NCI-H2081 (cell line): ENCODE measurements around the gene EPHA1.

ENCODE experiments used
- DNase-seq, 2 experiments: peaks; one replicate each; lab custom pipeline; 2025; lab: John Stamatoyannopoulos, UW

Gene EPHA1

DNA sequence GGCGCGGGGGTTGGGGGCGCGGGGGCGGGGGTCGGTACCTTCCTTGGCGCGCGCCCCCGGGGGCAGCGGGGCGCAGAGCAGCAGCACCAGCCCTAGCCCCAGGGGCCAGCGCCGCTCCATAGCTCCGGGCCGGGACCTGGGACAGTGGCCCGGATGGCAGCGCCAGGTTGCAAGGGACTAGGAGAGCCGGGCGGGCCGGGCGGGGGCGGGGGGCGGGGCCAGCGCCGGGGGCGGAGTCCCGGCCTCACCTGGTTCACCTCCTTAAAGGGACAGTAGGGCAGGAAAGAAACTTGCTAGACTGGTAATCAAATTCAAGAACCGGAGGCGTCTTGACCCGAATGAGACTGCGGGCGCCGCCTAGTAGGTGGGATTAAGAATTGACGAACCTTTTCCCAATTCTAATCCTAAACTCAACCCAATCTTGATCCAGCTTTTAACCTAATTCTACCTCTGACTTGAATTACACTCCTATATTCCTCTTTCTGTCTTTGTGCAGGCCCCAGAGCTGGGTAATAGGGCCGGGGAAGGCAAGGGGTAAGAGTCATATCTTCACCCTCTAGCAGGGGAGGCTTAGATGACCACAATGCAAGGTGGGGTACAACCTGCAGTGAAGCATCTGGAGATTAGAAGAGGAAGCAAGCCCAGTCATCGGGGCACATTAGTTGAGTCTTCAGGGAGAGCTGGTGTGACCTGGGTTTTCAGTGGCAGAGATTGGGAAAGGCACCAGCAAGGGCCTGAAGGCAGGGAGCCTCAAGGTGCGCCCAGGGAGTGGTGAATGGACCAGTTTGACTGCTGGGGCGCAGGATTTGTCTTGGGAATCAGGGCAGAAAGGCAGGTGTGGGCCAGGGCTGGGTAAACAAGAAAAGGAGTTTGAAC is at the start of gene EPHA1:
EPHA1 (minus strand) TSS at position 171 of the 876 bp plus-strand sequence; CDS start at position 120, 51 bp downstream.
- peak; percentile 33 to 52 for DNase-seq

DNA sequence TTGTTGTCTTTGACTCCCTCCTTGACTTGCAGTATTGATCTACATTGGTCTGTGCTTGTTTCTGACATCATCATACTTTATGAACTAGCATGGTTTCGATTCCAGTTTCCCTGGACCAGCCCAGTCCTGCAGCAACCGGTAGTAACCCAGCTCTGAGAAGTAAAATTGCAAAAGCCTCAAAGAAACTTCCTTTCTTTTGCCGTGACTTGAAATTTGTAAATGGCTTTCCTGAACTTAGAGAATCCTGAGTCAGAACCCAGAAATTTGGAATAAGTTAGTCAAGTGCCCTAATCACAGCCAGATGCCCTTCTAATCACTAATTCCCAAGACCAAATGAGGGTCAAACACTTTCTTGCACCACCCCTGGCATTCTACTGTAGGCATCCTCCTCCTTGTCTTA is 49.6 kb upstream of the EPHA1 start:
- DNase-seq = no peak

DNA sequence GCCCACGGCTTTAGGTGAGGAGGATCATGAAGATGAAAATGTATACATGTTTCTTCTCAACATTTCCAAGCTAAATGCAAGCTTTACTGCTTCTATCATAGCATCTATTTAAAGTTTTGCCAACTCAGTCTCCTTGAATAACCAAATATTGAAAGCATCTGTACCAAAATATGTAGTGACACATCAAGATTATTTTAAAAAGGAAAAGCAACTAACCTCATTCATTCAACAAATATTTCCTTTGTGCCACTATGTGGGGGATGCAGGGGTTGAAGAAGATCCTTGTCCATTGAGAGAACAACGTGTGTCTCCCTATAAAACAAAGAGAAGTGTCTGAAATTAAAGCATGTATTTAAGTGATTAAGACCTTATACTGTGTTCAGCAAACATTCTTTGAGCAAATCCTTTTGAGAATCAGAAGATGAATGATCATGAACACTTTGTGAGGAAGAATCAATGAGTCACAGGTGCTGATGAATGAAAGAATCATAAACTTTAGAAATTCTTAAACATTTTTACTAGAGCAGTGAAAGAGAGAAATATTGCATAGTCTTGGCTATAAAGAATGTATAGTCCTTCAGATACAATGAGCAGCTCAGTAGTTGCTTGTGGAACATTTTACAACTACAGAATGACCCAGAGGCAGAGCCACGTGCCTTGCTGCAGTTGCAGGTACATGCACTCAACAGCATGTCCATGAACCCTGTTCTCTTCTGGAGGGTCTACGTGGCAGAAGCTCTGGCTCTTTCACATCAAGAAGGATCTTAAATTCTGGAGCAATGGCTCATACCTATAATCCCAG is 48.5 kb upstream of the EPHA1 start:
- DNase-seq = no peak

DNA sequence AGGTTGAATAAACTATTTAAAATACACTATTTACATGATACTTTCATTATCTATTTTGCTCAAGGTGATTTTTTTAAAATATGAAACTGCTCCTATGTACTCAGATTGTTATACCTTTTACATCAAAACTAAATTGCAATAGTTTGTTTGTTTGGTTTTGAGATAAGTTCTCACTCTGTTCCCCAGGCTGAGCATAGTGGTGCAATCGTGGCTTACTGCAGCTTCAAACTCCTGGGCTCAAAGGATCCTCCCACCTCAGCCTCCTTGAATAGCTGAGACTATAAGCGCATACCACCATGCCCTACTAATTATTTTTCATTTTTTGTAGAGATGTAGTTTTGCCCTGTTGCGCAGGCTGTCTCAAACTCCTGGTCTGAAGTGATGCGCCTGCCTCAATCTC is 47.3 kb upstream of the EPHA1 start:
- DNase-seq = no peak

DNA sequence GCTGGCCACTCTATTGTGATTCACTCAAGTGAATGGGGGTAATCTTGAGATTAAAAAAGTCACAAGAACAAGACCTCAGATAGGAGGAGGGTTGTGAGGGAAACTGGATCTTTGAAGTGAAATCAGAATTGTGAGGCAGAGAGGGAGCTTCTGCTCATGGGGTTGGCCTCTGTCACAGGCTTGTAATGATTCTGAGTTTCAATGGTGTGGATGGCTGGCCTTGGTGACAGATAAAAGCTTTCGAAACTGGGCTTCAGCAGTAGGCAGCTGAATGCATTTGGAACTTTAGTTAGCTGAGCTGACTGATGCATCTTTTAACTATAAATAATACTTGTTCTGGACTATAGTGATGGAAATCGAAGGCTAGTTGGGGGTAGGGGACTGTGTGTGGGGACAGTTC is 46.8 kb upstream of the EPHA1 start:
- DNase-seq = no peak

DNA sequence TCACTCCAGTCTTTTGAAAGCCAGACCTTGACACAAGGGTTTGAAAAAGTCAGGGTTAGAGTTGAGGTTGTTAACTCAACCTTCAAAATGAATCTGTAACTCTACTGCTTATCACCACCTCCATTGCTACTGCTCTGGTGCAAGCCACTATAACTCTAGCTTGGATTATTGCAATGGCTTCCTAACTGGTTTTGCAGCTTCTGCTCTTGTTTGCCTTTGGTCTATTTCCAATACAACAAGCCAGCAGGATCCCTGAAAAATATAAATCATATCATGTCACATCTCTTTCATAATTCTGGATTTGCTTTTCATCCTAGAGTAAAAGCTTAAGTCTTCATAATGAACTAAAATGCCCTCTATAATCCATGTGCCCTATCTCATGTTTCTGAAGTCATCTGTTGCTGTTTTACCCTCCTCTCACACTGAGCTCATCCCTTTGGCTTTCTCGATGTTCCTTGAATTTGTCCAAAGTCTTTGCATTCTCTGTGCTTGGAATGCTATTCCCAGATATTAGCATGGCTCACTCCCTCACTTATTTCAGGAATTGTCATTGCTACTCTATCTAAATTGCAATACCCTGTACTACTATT is 45.5 kb upstream of the EPHA1 start:
- no peak for DNase-seq

DNA sequence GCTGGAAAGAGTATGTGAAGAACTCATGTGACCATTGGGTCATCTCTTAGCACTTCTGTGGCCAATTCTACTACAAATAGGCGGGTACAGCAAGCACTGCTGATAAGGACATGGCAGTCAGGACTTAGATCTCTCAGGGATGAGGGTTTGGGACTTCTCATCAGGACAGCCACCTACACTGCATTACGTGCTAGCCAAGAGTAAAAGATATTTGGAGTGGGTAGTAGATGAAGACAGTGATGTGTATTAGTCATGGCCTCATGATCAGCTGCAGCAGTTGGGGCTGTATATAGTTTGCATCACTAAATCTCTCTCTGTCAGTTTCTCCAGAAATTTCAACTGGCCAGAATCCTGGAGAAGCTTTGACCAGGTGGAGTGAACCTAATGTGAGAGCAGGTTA is 43.8 kb upstream of the EPHA1 start:
- DNase-seq = no peak

DNA sequence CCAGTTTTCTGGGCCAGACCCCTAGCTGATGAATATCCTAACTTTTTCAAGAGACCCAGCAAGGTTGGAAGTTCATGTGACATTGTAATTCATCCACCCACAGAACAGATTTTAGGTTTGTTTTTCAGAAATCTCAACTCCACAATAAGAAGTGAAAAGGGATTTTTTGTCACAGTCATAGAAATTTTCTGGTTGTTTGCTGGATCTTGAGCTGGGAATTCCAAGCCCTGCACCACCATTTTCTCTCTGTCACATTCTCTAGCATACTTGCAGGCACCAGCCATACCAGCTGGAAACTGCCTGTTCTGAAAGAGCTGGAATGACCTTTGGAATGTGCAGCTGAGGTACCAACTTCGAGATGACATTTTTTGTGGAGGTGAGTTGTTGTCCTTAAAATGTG is 43.1 kb upstream of the EPHA1 start:
- no peak for DNase-seq

DNA sequence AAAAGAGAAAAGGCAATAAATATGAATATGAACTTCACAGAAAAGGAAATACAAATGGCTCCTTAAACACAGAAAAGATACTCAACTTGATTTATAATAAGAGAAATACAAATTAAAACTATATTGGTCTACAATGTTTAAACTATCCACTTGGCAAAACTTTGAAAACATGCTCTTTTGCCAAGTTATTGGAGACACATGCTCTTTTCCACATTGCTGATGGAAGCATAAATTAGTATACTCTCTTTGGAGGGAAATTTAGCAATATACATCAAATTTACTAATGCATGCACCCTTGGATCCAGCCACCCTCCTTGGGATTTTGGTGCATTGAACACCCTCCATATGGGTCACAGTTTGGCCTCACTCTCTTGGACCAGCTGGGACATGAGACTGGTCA is 42.5 kb upstream of the EPHA1 start:
- DNase-seq = no peak

DNA sequence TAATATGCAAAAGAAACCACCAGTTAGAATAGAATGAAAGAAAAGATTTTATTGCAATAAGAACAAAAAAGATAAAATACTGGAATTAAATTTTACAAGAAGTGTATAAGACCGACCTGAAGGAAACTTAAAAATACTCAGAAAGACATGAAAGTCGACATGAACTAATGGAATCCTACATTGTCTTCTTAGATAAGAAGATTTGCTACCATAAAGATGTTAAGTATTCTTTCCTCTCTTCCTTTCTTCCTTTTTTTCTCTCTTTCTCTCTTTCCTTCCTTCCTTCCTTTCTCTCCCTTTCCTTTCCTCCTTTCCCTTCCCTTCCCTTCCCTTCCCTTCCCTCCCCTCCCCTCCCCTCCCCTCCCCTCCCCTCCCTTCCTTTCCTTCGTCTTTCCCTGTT is 41.1 kb upstream of the EPHA1 start:
- DNase-seq = no peak

DNA sequence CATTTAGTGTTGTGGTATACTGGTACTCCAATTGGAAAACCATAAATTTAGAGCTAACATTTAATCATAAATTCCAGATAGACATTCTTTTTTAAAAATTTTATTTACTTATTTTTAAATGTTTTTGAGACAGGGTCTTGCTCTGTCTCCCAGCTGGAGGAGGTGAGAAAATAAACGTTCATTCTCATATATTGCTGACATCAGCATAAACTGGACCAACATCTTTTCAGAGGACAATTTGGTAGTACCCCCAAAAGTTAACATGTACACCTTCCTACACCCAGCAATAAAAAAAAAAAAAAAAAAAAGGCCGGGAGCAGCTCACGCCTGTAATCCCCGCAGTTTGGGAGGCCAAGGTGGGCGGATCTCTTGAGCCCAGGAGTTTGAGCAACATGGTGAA is 39.8 kb upstream of the EPHA1 start:
- no peak for DNase-seq

DNA sequence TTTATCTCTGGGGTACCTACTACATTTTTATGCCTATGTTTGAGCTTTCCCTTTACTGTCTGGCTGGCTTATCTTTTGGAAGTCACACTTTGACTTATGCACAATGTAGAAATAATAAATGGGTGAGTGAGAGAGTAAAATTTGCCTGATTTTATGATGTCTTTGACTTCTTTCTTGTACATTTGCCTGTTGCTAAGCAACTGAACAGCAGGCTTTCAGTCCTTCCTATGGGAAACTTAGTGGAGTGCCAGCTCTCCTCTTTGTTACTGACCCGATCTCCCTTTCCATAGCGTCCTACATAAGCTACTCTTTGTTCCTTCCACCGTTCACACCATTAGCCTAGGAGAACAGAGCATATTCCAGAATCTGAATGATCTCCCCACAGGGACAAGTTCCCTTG is 38.8 kb upstream of the EPHA1 start:
- DNase-seq = no peak

DNA sequence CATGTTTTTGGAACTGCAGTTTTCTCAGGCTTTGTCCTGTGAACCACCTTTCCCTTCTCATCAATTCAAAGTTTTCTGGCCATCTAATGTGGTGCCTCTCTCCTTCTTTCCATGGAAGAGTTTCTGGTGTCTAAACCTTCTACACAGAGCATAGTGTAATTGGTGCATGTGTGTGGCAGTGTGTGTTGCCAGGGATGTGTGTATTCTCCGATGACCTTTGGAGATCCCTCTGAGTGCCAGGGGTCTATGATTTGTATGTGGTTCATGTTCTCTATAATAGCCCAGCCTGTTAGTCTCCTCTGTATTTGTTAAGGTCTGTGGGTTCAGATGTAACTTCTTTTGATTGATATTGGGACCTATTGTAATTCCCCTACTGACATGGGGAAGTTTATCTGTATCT is 36.1 kb upstream of the EPHA1 start:
- DNase-seq = no peak

DNA sequence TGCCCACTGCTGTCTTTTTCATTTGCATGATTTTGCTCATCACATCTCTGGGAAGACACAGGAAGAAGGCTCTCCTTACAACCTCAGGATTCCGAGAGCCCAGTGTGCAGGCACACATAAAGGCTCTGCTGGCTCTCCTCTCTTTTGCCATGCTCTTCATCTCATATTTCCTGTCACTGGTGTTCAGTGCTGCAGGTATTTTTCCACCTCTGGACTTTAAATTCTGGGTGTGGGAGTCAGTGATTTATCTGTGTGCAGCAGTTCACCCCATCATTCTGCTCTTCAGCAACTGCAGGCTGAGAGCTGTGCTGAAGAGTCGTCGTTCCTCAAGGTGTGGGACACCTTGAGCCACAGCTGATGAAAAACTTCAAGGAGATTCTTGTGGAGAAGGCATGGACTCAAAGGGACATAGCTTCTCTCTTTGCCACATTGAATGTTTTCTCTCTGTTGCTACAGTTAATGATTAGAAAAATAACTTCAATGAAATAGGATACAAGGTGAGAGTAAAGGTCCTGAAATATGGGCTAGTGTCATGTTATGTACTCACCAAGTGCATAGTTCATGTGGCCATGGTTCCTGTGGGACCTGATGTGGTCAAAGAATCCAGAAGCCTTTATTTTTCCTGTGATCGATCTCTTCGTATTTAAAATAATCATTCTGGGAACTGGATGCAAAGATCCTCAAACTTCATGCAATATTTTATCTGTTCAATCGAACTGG is 35.6 kb upstream of the EPHA1 start:
- no peak for DNase-seq

DNA sequence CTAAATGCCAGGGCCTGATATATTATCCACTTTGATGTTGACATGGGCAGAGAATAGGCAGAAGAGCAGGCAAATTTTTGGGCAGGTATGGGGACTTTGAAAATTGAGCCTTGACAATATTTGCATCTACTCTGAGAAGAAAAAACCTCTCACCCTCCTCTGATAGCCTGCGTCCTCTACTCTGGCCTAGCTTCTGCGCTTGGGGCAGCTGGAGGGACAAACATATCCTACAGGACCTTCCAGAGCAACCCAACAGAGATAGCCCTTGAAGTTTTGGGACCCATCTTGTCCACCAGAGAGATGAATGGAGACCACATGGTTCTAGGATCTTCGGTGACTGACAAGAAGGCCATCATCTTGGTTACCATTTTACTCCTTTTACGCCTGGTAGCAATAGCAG is 34.5 kb upstream of the EPHA1 start, which contains the start of gene TAS2R60:
TAS2R60 (plus strand) TSS at position 301 of the 400 bp plus-strand sequence; CDS start at position 301, 0 bp downstream.
- no peak for DNase-seq

DNA sequence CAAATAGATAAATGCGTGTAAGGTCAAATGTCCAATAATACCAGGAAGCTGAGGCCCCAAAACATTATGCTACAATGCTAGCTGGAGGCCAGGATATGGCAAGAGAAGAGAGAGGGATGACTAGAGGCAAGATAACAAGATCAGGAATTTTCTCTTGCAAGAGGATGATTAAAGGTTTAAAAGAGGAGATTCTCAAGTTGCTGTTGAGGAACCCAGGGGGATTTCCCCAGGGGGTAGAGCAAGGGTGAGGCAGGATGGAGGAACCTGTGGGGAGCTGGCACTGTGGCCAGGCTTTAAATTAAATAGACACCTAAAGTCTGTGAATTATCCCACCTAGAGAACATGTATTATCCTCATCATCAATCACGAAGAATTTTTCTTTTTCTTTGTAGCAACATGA is 31.2 kb upstream of the EPHA1 start:
- DNase-seq = no peak

DNA sequence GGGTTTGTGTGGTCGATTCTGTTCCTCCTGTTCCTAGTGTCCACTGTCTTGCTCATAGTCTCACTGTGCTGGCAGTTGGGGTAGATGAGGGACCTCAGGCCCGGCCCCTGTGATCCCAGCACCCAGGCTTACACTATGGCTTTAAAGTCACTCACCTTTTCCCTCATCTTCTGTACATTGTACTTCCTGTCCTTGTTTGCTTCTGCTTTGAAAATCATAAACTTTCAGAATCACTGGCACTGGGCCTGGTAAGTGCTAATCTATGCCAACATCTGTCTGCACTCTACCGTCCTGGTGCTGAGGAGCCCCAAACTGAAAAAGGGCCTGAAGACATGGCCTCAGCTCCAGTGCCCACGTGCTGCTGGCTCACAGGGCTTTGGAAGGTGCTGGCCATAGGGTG is 28.9 kb upstream of the EPHA1 start:
- no peak for DNase-seq

DNA sequence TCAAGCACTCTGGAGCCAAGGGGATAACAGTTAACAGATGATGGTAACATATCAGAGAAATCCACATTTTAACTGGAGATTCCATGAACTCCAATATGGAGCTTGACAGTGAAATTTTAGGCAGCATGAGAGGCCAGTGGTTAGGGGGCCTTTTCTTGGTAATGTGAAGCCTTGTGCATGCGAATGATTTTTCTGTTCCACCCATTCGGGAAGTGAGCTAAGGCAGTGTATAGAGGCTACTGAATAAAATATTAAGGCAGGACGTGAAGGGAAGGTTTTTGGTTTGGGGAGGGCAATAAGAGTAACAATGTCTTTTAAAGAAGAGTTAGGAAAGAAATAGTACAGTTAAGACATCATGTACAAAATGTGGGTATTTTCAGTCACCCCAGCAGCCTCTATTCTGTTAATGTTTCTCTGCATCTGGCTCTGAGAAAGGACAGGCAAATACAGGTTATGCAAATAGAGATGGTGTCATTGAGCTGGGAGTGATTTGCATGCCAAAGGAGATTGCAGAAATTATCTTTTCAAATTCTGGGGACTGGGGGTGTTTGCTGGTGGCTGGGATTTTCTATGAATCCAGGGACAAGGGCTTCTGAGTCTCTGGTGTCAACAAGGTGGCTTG is 27.8 kb upstream of the EPHA1 start:
- no peak for DNase-seq

DNA sequence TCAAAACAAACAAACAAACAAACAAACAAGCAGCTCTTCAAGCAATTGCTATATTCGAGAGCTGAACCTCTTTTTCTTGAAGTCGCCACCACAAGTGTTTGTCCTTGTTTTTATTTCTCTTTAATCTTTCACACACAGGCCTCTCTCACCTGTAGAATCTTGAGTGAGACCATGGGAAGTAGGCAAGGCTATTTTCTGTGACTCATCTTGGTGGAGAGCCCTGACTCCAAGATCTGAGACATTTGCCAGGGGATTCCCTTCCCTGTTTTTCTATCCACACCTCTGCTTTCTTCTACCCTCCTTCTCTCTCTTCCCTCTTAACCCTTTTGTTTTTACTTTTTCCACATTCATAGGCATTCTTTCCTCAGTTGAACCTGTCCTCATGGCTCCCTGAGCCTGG is 26.6 kb upstream of the EPHA1 start:
- no peak for DNase-seq

DNA sequence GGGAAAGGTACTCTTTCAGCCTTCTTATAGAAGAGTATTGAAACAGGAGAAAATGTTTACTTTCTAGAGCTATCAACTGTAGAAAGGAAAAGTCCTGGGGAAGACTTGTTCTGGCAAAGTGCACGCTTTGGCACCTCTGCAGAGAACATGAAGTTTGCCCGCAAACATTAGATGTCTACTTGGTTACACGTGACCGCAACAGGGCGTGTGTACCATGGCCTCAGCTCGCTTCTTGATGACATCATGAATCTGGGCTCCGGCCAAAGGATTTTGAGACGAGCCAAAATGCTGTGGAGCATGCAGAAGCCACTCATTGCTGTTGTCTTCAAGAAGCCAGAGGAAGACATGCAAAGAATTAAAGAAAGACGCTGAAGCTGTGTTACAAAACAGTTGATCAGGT is 26.0 kb upstream of the EPHA1 start:
- DNase-seq = no peak

DNA sequence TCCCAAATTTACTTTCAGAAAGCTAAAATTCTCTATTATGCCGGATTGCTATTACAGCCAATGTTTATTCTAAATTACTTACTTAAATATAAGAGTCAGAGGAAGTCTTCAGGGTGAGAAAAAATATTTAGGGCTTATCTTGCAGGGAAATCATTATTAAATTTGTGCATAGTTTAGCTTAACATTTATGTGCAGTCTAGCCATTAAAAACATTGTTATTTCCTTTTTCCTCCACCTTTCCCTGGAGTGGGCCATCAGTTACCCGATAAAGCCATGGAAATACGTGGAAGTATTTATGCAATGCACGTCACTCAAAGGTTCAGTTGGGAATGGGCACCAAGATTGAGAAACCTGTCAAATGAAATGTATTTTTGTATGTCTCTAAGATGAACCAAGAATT is 25.1 kb upstream of the EPHA1 start:
- no peak for DNase-seq

DNA sequence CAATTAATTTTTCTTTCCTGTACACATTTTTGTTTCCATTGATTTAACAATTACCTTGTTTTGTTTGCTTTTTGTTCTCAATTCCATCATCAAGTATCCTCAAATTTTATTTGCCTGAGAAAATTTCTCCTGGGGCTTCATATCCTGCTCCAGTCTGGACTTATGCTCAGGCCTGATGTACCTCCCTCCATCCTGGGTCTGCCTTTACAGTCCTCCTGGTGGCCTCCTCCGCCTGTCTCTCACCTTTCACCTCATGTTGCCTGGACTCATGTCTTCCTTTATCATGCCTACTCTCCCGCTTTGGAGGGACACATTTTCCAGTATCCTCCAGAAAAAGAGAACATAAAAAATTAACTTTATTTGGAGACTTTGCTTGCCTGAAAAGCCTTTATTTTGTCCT is 22.5 kb upstream of the EPHA1 start:
- no peak for DNase-seq
